Measurements from ENCODE around the gene OXTR. TPM values are rescaled to one million over a fixed set of nuclear protein-coding genes. Genes with fewer than 3 reads are reported as not detected.
A peak's percentile ranks its signal among the peaks of the same experiment; 100 is the strongest.
"Not testable (repeated sequence)": the region's sequence is repeated elsewhere in the genome, so short reads cannot be mapped to it uniquely, and the experiment has no call there.

OXTR gene
- total RNA-seq, 1 donor from 2014 or later = 0.32 TPM

DNA sequence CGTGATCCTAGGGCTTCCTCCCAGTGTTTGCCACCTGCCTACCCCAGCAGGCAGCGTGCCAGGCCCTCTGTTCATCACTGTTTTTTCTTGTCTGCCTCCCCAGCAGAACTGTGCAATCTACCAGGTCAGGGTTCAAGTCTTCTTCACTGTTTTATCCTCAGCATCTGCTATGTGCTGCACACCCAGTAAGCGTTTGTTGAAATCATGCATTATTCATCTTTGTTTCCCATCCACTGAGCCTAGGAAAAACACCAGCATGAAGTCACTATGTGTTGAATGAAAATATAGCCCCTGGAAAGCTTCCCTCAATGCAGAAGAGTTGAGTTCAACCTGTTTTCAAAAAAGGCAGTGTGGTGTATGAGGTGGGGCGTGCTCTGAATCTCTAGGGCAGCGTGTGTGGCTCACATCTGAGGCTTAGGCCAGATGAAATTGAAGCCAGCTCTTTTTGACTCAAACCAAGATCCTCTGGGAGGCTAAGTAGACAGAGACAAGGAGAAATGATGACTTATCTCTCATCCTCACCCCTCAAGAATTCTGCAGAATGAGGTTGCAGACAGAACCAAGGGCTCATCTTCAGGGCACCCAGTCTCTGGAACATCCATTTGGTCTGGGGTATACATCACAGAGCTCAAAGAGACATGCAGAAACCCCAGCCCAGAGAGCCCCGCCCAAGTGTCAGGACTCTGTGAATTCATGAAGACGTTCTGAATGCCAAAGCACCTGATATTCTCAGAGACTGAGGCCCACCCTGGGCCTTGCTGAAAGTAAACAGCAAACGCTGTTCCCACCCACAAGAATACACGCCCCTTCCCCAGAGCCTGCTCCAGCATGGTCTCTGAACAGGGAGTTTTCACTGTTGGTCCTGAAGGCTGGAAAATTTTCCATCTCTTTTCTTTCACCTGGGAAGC is 41.6 kb downstream of the OXTR start:
- intact Hi-C loops (cut with DNase I) = no loop called here
- no peak for ATAC-seq
- DNase-seq (ENCODE audit: missing footprints) = no peak

DNA sequence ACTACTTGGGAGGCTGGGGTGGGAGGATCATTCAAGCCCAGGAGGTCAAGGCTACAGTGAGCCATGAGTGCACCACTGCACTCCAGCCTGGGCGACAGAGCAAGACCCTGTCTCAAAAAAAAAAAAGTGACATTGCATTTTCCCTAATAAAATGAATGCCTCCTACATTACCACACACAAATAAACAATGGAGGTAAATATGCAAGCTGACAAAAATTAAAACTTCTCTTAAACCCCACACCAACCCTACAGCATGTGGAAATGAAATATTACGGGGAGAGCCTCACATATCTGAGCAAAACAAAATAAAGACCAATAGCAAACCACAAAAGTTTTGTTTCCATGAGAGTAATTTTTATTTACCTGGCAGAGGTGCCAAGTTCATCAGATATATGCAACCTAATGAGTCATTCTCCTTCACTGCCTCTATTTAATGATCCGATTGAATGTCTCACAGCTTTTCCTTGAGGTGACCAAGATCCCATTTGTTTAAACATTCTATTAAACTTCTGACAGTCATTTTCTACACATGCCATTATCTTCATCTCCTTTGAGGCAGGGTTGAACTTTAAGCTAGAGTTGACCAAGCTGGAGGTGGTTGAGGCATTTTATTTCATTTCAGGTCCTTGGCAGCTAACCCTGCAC is 45.2 kb downstream of the OXTR start:
- intact Hi-C loops (cut with DNase I) = no loop called here
- no peak for DNase-seq (ENCODE audit: missing footprints)
- ATAC-seq = no peak

DNA sequence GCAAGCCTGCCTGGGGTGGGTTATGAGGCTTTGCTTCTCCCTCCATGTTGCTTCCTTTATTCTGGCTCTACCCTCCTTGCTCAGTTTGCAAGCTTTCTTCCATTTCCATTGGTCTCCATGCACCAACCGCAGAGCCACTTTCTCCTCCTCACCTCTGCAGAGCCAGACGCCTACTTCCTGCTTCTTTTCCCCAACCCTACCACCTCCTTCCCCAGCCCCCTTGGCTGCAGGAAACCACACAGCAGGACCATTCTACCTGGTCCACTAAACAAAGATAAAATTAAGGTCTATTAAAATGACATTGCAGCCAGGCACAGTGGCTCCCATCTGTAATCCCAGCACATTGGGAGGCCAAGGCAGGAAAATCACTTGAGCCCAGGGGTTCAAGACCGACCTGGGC is 45.8 kb downstream of the OXTR start:
- ATAC-seq (no peak), DNase-seq (ENCODE audit: missing footprints) (no peak)
- intact Hi-C loops (cut with DNase I) = no loop called here

DNA sequence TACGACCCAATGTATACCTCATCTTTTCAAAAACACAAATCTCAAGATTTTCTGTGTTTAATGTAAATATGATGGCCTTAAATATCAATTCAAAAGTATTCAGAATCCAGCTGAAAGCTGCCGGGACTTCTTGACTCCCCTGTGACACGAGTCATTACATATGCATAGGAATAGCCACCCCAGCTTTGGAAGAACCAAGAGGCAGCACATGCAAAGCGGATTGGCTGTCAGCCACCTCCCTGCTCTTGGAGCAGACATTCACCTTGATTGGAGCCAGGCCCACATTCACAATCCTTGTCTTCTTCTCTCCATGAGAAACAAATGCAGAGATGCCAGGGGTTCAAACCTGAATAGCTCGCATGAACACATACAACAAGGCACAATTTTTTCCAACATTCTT is 46.6 kb downstream of the OXTR start:
- DNase-seq (ENCODE audit: missing footprints) (no peak), ATAC-seq (no peak)
- intact Hi-C loops (cut with DNase I) = no loop called here

DNA sequence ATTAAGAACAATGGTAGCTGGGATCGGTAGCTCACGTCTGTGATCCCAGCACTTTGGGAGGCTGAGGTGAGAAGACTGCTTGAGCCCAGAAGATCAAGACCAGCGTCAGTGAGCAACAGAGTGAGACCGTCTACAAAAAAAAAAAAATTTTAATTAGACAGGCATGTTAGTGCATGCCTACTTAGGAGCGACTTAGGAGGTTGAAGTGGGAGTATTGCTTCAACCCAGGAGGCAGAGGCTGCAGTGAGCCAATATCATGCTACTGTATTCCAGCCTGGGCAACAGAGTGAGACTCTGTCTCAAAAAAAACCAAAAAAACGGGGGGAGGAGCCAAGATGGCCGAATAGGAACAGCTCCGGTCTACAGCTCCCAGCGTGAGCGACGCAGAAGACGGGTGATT is 53.7 kb downstream of the OXTR start:
- intact Hi-C loops (cut with DNase I); DNase-seq (ENCODE audit: missing footprints); ATAC-seq: not testable (repeated sequence)

DNA sequence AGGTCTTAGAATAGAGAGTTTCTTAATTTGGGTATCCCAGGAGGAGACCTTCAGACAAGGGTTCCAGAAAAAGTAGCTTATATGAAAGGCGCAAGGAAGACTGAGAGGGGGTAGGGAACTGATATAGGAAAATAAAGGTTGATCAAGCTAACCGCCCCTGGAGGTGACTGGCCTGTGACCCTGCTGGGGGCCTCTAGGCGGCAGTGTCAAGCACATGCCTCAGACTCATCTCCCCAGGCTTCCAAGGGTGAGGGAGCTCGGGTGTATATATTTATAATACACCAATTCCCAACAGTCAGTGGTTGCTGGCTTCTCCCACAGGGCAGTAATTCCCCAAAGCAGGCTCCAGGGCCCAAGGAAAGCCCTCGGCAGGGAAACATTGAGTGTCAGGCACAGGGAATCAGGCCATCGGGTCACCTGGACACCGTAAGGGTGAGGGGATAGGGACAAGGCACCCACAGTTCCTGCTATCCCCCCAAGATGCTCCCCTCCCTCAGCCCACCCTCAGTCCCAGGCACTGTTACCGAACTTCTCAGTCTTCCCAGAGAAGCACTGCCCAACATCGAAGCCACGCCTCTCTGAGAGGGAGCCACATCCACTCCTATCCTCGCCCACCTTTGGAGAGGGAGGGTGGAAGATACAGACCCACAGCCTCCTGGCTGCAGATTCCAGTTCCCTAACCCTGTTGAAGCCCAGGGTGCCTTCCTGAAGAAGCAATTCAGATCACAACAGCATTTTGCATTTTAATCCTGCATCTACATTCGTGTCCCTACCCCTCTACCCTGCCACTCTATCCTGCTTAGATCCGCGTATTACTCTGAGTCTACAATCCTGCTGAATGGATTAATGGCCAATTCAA is 55.3 kb downstream of the OXTR start:
- DNase-seq (ENCODE audit: missing footprints) (no peak), ATAC-seq (no peak)
- intact Hi-C loops (cut with DNase I) = no loop called here

DNA sequence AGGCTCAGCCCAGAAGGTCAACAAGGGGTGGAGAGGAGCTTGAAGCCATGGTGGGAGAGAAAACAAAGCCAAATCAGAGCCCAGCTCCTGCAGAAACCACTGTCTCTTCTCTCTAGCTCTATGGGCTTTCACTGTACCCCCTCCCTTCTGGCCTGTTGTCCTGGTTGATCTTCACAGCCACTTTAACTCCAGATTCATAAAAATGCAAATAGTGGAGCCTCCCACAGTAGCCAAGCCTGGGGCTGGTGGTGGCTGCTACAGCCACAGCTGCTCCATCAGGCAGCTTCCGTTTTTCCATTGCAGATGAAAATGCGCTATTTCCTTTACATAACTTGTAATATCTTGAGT is 56.5 kb downstream of the OXTR start:
- ATAC-seq = no peak
- intact Hi-C loops (cut with DNase I) = no loop called here

DNA sequence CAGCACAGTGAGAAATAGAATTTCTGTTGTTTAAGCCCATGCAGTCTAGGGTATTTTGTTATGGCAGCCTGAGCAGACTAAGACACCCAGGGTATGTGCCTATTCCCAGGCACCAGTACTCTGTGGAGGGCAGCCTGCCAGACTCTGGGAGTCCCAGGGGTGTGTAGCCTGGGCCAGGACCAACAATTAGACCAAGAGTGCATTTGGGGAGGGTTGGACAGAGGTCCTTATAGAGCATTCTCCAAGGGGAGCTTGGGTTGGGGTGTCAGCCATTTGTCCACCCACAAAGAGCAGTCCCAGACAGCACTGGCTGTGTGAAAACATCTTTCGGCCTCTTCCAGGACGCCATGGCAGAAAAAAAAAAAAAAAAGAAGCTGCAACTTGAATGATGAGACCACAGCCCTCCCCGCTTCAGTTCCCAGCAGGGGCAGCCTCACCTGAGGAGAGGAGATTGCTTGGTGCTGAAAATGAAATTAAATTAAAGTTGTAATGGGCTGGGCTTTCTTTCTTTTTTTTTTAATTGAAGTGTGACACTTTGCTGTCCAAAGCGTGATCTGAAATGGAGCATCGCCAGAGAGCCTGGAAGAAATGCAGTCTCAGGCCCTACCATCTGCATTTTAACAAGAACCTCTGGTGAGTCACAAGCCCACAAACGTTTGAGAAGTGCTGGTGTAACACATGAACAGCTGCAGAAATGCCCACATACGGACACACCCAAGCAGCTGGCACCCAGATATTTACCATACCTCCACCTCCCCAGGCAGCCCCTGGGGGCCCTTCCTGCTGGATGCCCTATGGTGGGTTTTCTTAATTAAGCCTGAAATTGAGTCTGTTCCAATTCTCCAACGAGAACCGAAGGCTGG is 57.1 kb downstream of the OXTR start:
- DNase-seq (ENCODE audit: missing footprints) (no peak), ATAC-seq (peak; percentile 33)
- intact Hi-C loops (cut with DNase I) = no loop called here

More for the DNA sequence above, 56.5 kb downstream of the OXTR start:
- DNase-seq (ENCODE audit: missing footprints) = no peak

DNA sequence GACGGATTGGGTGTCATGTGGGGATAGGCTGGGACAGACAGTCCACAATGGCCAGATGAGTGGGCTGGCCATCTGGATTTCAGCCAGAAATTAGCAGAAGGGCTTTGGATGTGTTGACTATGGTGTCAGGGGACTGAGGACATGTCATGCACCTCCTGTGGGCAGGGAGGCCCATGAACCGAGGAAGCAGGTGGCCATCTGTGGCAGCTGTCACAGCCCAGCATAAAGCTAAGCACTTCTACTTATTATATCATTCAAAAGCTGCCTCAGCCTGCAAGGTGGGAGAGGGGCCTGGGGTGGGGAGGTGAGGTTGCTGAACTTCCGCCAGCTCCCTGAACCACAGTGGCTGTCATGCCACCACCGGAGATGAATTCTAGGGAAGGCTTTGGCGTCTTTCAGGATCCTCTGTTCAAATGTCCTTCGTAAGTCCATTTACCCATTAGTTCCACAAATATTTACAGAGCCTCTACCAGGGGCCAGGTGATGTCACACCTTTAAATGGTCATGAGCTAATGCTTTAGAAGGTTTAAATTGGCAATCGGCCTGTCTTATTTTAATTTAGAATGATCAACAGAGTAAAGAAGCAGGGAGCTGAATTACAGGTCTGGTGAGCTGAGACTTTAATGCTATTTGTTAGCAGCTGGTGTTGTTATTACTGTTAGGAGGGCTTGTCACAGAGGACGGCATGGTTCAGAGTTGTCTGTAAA is 59.5 kb downstream of the OXTR start:
- ATAC-seq (no peak), DNase-seq (ENCODE audit: missing footprints) (no peak)
- intact Hi-C loops (cut with DNase I) = no loop called here

DNA sequence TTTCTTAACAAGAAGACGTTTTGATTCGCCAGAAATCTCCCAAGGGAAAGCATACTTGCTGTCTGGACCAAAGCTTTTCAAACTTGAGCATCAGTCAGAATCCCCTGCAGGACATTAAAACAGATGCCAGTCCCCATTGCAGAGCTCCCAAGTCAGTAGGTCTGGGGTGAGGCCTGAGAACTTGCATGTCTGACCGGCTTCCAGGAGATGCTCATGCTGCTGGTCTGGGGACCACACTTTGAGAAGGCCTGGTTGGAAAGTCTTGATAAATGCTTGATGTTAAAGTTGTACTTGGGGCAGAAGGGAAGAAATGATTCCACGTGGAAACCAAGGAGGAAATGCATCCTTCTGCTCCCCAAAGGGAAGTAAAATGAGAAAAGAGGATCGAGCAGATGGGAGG is 60.1 kb downstream of the OXTR start:
- DNase-seq (ENCODE audit: missing footprints) (no peak), ATAC-seq (no peak)
- intact Hi-C loops (cut with DNase I) = no loop called here

DNA sequence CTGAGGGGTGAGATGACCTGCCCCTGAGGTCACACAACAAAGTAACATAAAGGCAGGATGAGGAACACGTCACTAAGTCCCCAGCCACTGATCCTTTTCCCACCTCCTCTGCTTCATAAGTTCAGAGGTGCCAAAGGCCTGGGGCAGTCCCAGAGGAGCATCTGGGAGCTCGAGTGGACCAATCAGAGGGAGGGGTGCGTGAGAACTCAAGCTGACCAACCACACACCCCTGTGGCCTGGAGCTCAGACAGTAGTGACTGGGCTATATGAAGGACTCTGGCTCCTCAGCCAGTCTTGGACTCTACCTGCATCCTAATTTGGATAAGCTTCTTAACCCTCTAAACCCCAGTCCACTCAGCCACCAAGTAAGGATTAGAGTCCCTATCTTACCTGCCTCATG is 63.8 kb downstream of the OXTR start:
- DNase-seq (ENCODE audit: missing footprints) (no peak), ATAC-seq (no peak)
- intact Hi-C loops (cut with DNase I) = no loop called here

DNA sequence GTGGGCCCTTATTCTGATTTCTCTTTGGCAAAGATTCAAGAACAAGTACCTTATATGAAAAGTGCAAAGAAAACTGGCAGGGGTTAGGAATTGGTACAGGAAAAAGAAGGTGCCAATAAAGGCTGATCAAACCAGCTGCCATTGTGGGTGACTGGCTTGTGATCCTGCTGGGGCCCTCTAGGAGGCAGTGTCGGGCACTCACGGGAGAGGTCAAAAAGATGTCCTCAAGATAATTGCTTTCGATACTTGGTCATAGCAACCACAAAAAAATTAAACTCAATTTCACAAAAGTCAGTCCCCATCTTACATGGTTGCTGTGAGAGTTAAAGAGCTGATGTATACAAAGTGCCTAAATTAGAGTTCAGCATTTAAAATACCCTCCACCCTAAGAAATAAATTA is 66.9 kb downstream of the OXTR start:
- ATAC-seq (no peak), DNase-seq (ENCODE audit: missing footprints) (no peak)
- intact Hi-C loops (cut with DNase I) = no loop called here

Other genes starting within 250 kb of the OXTR start
- 1.0 TPM for gene SSUH2, start 124.8 kb downstream of the OXTR start, total RNA-seq
- 34.0 TPM for gene CAV3, start 35.8 kb downstream of the OXTR start, total RNA-seq
- 7.5 TPM for gene RAD18, start 193.9 kb upstream of the OXTR start, total RNA-seq

Measured in Right ventricle myocardium inferior (tissue), 1 donor.